GM18508 (cell line): ENCODE results near the gene MED27.

Experiments
- ATAC-seq: cut with Tn5 transposase; IDR thresholded peaks from one replicate; pipeline ENCODE4 v1.9.1; 2021; ENCODE audit warnings: moderate number of reproducible peaks; ENCODE audit not compliant: insufficient read depth, unreplicated experiment

MED27 gene

GRCh38 chr9:132002643-132003318 is 76.9 kb downstream of the MED27 start:
- ATAC-seq: no peak

- no peak for ATAC-seq
Measured at GRCh38 chr9:132001567-132001966, 78.1 kb downstream of the MED27 start.

GRCh38 chr9:132000659-132001058 is 79.0 kb downstream of the MED27 start:
- ATAC-seq: no peak

GRCh38 chr9:131999692-132000551 is 79.7 kb downstream of the MED27 start:
- no peak for ATAC-seq

- ATAC-seq: no peak
Measured at GRCh38 chr9:131997779-131998178, 81.9 kb downstream of the MED27 start.

GRCh38 chr9:131997076-131997475 is 82.6 kb downstream of the MED27 start:
- no peak for ATAC-seq

GRCh38 chr9:131995382-131995781 is 84.3 kb downstream of the MED27 start:
- ATAC-seq: no peak

- no peak for ATAC-seq
Measured at GRCh38 chr9:131994364-131995125, 85.1 kb downstream of the MED27 start.

GRCh38 chr9:131992906-131993657 is 86.6 kb downstream of the MED27 start:
- no peak for ATAC-seq

- no peak for ATAC-seq
Measured at GRCh38 chr9:131987232-131987631, 92.4 kb downstream of the MED27 start.

- ATAC-seq: no peak
Measured at GRCh38 chr9:131986576-131986975, 93.1 kb downstream of the MED27 start.

GRCh38 chr9:131986089-131986488 is 93.6 kb downstream of the MED27 start:
- no peak for ATAC-seq

GRCh38 chr9:131984564-131984963 is 95.1 kb downstream of the MED27 start:
- no peak for ATAC-seq

GRCh38 chr9:131982671-131983239 is 96.9 kb downstream of the MED27 start:
- ATAC-seq: no peak

- no peak for ATAC-seq
Measured at GRCh38 chr9:131982102-131982501, 97.6 kb downstream of the MED27 start.

GRCh38 chr9:131981116-131981776 is 98.4 kb downstream of the MED27 start:
- no peak for ATAC-seq

GRCh38 chr9:131980267-131981016 is 99.2 kb downstream of the MED27 start:
- no peak for ATAC-seq

GRCh38 chr9:131977109-131977838 is 102.4 kb downstream of the MED27 start:
- ATAC-seq: no peak
